K562 (cell line): ENCODE results near the gene ARV1. TPM values are rescaled to one million over a fixed set of nuclear protein-coding genes. Genes with fewer than 3 reads are reported as not detected.

Source experiments
- CHD2 ChIP-seq: IDR thresholded peaks from 2 replicates; pipeline ENCODE4 v1.6.1; 2011; ENCODE audit warnings: low read depth, low read length
- CLOCK ChIP-seq: fragments of 250-450 bp; sonication (Bioruptor Pico); IDR thresholded peaks from 2 replicates; pipeline ENCODE4 v1.4.0; 2020; ENCODE audit warnings: mild to moderate bottlenecking, moderate library complexity, borderline replicate concordance
- CXXC5 ChIP-seq: fragments of 250-450 bp; sonication (Bioruptor Pico); IDR thresholded peaks from 2 replicates; pipeline ENCODE4 v1.8.0; 2022; ENCODE audit warnings: inconsistent platforms, mild to moderate bottlenecking, moderate library complexity
- EGR1 ChIP-seq: fragments of 450-650 bp; conservative IDR thresholded peaks from 2 replicates; pipeline ENCODE4 v1.6.1; 2017; ENCODE audit warnings: mild to moderate bottlenecking
- HNRNPH1 ChIP-seq: fragments of 200-400 bp; formaldehyde crosslinking; optimal IDR thresholded peaks from 2 replicates; pipeline ENCODE3; 2017; ENCODE audit warnings: low read depth, mild to moderate bottlenecking, low read length, moderate library complexity
- MEF2D ChIP-seq: conservative IDR thresholded peaks from 2 replicates; pipeline ENCODE4 v1.6.1; 2016; ENCODE audit warnings: low read depth, missing genetic modification characterization, missing compliant biosample characterization
- NELFE ChIP-seq: IDR thresholded peaks from 2 replicates; pipeline ENCODE4 v1.6.1; 2011; ENCODE audit warnings: mild to moderate bottlenecking; ENCODE audit not compliant: insufficient read depth, insufficient read length
- NFE2L1 ChIP-seq: fragments of 450-650 bp; IDR thresholded peaks from 2 replicates; pipeline ENCODE4 v1.6.1; 2016; ENCODE audit warnings: missing genetic modification characterization, low read depth, mild to moderate bottlenecking, missing compliant biosample characterization, moderate library complexity, borderline replicate concordance
- NR0B1 ChIP-seq: fragments of 450-650 bp; IDR thresholded peaks from one replicate; pipeline ENCODE4 v1.6.1; 2018; ENCODE audit warnings: mild to moderate bottlenecking, moderate library complexity; ENCODE audit not compliant: partially characterized antibody
- PRMT5 ChIP-seq: sonication (generic); formaldehyde crosslinking; IDR thresholded peaks from 2 replicates; pipeline ENCODE4 v1.5.0; 2020; ENCODE audit warnings: missing genetic modification reagents
- polyA plus RNA-seq, 8 experiments: library from polyadenylated mRNA; depleted of rRNA in 4 of 8; stranded (reverse) in 5 of 8; unstranded in 3 of 8; fragments of >200 nt; fragmentation: Nextera tagmentation in 2 of 8; fragmentation: Illumina TruSeq in 1 of 8; extraction: Ambion mirVana in 2 of 8; extraction: Trizol in 1 of 8; gene quantifications; 2 replicates each; pipeline versions ENCODE4 v1.2.1 to v1.2.3, GENCODE V29; 2011 to 2014; ENCODE audit warnings: inconsistent platforms in 1 of 8, missing spikeins in 1 of 8
- total RNA-seq, 7 experiments: library from RNA; depleted of rRNA in 6 of 7; stranded (reverse); fragments of >200 nt in 6 of 7; fragmentation: Illumina TruSeq in 2 of 7; extraction: Trizol in 2 of 7; gene quantifications; 2 replicates each; pipeline versions ENCODE4 v1.2.1 to v1.2.3, GENCODE V29; 2011 to 2021; ENCODE audit warnings: low replicate concordance in 1 of 7
- TF ChIP-seq, protein P1 (sequence below): fragments of 200-800 bp; sonication (Bioruptor generic); IDR thresholded peaks from 2 replicates; pipeline ENCODE4 v1.6.1; 2017; ENCODE audit warnings: missing genetic modification characterization, missing compliant biosample characterization
- TF ChIP-seq, protein P2 (sequence below): fragments of 250-450 bp; sonication (Bioruptor Pico); IDR thresholded peaks from 2 replicates; pipeline ENCODE4 v1.8.0; 2022; ENCODE audit warnings: inconsistent platforms
- TF ChIP-seq, protein P3 (sequence below): fragments of 250-450 bp; sonication (Bioruptor Pico); IDR thresholded peaks from 2 replicates; pipeline ENCODE4 v1.4.0; 2020

Gene ARV1
- total and polyA plus RNA-seq, 9 of the 15 experiments (the other 6 are each of a cell fraction or from before 2014, with no cell fraction given): 54.8 to 139 (median 74.0) TPM

GRCh38 chr1:230978491-230979388 lies at the start of gene ARV1, which contains the start of gene TTC13 (continued):
- TF ChIP-seq CLOCK (no peak), HNRNPH1 (no peak), NFE2L1 (tag) (no peak), PRMT5 (CRISPR knock-in tag) (no peak), CHD2 (no peak), NR0B1 (no peak), NELFE (no peak), MEF2D (tag) (peak; percentile 55; the same call in 1 of the 2 replicates), EGR1 (no peak; the same call in 1 of the 2 replicates), CXXC5 (CRISPR knock-in tag) (peak; percentile 94)
- TF ChIP-seq, protein P1, sequence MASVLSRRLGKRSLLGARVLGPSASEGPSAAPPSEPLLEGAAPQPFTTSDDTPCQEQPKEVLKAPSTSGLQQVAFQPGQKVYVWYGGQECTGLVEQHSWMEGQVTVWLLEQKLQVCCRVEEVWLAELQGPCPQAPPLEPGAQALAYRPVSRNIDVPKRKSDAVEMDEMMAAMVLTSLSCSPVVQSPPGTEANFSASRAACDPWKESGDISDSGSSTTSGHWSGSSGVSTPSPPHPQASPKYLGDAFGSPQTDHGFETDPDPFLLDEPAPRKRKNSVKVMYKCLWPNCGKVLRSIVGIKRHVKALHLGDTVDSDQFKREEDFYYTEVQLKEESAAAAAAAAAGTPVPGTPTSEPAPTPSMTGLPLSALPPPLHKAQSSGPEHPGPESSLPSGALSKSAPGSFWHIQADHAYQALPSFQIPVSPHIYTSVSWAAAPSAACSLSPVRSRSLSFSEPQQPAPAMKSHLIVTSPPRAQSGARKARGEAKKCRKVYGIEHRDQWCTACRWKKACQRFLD: peak; percentile 75
- TF ChIP-seq, protein P2, sequence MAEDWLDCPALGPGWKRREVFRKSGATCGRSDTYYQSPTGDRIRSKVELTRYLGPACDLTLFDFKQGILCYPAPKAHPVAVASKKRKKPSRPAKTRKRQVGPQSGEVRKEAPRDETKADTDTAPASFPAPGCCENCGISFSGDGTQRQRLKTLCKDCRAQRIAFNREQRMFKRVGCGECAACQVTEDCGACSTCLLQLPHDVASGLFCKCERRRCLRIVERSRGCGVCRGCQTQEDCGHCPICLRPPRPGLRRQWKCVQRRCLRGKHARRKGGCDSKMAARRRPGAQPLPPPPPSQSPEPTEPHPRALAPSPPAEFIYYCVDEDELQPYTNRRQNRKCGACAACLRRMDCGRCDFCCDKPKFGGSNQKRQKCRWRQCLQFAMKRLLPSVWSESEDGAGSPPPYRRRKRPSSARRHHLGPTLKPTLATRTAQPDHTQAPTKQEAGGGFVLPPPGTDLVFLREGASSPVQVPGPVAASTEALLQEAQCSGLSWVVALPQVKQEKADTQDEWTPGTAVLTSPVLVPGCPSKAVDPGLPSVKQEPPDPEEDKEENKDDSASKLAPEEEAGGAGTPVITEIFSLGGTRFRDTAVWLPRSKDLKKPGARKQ: no peak
- TF ChIP-seq, protein P3, sequence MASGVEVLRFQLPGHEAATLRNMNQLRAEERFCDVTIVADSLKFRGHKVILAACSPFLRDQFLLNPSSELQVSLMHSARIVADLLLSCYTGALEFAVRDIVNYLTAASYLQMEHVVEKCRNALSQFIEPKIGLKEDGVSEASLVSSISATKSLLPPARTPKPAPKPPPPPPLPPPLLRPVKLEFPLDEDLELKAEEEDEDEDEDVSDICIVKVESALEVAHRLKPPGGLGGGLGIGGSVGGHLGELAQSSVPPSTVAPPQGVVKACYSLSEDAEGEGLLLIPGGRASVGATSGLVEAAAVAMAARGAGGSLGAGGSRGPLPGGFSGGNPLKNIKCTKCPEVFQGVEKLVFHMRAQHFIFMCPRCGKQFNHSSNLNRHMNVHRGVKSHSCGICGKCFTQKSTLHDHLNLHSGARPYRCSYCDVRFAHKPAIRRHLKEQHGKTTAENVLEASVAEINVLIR (CRISPR knock-in tag): peak; percentile 91
